Liver (tissue), 9 donors: ENCODE results near the gene AP3B1. TPM values are rescaled to one million over a fixed set of nuclear protein-coding genes. Genes with fewer than 3 reads are reported as not detected.

ENCODE experiments used
- DNase-seq: peaks from one replicate; pipeline ENCODE4 v3.0.0-alpha.2; 2017; ENCODE audit warnings: low spot score
- H3K27ac ChIP-seq, 2 donors: one replicate each; pipeline ENCODE4 v1.7.0; 2013; ENCODE audit warnings: inconsistent platforms in 2 of 2, low read length in 2 of 2, control low read depth in 1 of 2, low read depth in 1 of 2, mild to moderate bottlenecking in 1 of 2
- H3K27me3 ChIP-seq, 4 donors: one replicate each; pipeline versions ENCODE4 v1.6.1 to v1.7.0; 2013; ENCODE audit warnings: low read length in 3 of 4, inconsistent platforms in 1 of 4, mild to moderate bottlenecking in 1 of 4, moderate library complexity in 1 of 4; ENCODE audit not compliant: control insufficient read depth in 4 of 4, insufficient read depth in 4 of 4
- H3K36me3 ChIP-seq, 4 donors: one replicate each; pipeline versions ENCODE4 v1.6.1 to v1.7.0; 2013; ENCODE audit warnings: low read length in 3 of 4, mild to moderate bottlenecking in 3 of 4, low read depth in 1 of 4, moderate library complexity in 1 of 4; ENCODE audit not compliant: control insufficient read depth in 4 of 4, insufficient read depth in 3 of 4
- H3K4me1 ChIP-seq, 4 donors: one replicate each; pipeline versions ENCODE4 v1.6.1 to v1.7.0; 2013; ENCODE audit warnings: low read length in 3 of 4, mild to moderate bottlenecking in 3 of 4, moderate library complexity in 1 of 4; ENCODE audit not compliant: control insufficient read depth in 4 of 4, insufficient read depth in 4 of 4
- H3K4me3 ChIP-seq, 3 donors: one replicate each; pipeline versions ENCODE4 v1.6.1 to v1.7.0; 2013; ENCODE audit warnings: low read length in 3 of 3, control low read depth in 1 of 3, low read depth in 1 of 3, mild to moderate bottlenecking in 1 of 3
- H3K9ac ChIP-seq, 2 donors: one replicate each; pipeline ENCODE4 v1.7.0; 2013; ENCODE audit warnings: low read length in 2 of 2, mild to moderate bottlenecking in 2 of 2, moderate library complexity in 2 of 2, control low read depth in 1 of 2, low read depth in 1 of 2
- H3K9me3 ChIP-seq, 4 donors: one replicate each; pipeline versions ENCODE4 v1.6.1 to v1.7.0; 2013; ENCODE audit warnings: low read length in 3 of 4; ENCODE audit not compliant: control insufficient read depth in 4 of 4
- ATF3 ChIP-seq: IDR thresholded peaks from 2 replicates; pipeline ENCODE4 v1.6.1; 2016; ENCODE audit warnings: antibody characterized with exemption
- EGR1 ChIP-seq, 2 donors: IDR thresholded peaks; 2 replicates each; pipeline ENCODE4 v1.6.1; 2016 to 2018; ENCODE audit warnings: antibody characterized with exemption in 2 of 2, low read depth in 2 of 2
- FOXA1 ChIP-seq: IDR thresholded peaks from 2 replicates; pipeline ENCODE4 v1.6.1; 2016; ENCODE audit warnings: antibody characterized with exemption
- FOXA2 ChIP-seq: IDR thresholded peaks from 2 replicates; pipeline ENCODE4 v1.6.1; 2016; ENCODE audit warnings: antibody characterized with exemption
- GABPA ChIP-seq, 2 donors: IDR thresholded peaks in 1 of 2; conservative IDR thresholded peaks in 1 of 2; 2 replicates each; pipeline ENCODE4 v1.6.1; 2016; ENCODE audit warnings: antibody characterized with exemption in 2 of 2, mild to moderate bottlenecking in 1 of 2, moderate library complexity in 1 of 2
- HNF4A ChIP-seq, 2 donors: conservative IDR thresholded peaks; 2 replicates each; pipeline ENCODE4 v1.6.1; 2016; ENCODE audit warnings: antibody characterized with exemption in 2 of 2, mild to moderate bottlenecking in 2 of 2
- HNF4G ChIP-seq: IDR thresholded peaks from 2 replicates; pipeline ENCODE4 v1.6.1; 2016; ENCODE audit warnings: antibody characterized with exemption
- JUND ChIP-seq, 2 donors: IDR thresholded peaks; 2 replicates each; pipeline ENCODE4 v1.6.1; 2016; ENCODE audit warnings: antibody characterized with exemption in 2 of 2
- NR2F2 ChIP-seq: IDR thresholded peaks from 2 replicates; pipeline ENCODE4 v1.6.1; 2016; ENCODE audit warnings: antibody characterized with exemption
- RAD21 ChIP-seq, 2 donors: IDR thresholded peaks; 2 replicates each; pipeline ENCODE4 v1.6.1; 2016; ENCODE audit warnings: antibody characterized with exemption in 2 of 2, mild to moderate bottlenecking in 2 of 2
- RXRA ChIP-seq, 2 donors: IDR thresholded peaks; 2 replicates each; pipeline ENCODE4 v1.6.1; 2017 to 2018; ENCODE audit warnings: antibody characterized with exemption in 2 of 2, mild to moderate bottlenecking in 1 of 2
- SP1 ChIP-seq: IDR thresholded peaks from 2 replicates; pipeline ENCODE4 v1.6.1; 2018; ENCODE audit warnings: antibody characterized with exemption, mild to moderate bottlenecking
- TAF1 ChIP-seq: conservative IDR thresholded peaks from 2 replicates; pipeline ENCODE4 v1.6.1; 2016; ENCODE audit warnings: antibody characterized with exemption, mild to moderate bottlenecking
- YY1 ChIP-seq: IDR thresholded peaks from 2 replicates; pipeline ENCODE4 v1.6.1; 2016; ENCODE audit warnings: antibody characterized with exemption, mild to moderate bottlenecking
- ZBTB33 ChIP-seq: IDR thresholded peaks from 2 replicates; pipeline ENCODE4 v1.6.1; 2016; ENCODE audit warnings: antibody characterized with exemption
- WGBS: extraction: QIAGEN DNeasy Blood & Tissue Kit; methylation state at CpG from one replicate; pipeline ENCODE4 v1.1.7; 2013; 5-methylcytosine and 5-hydroxymethylcytosine counted together
- polyA plus RNA-seq, 2 donors: library from polyadenylated mRNA; stranded (reverse) in 1 of 2; unstranded in 1 of 2; fragments of 200-250 nt in 1 of 2; fragments of >200 nt in 1 of 2; fragmentation: Nextera tagmentation in 1 of 2; extraction: Ambion mirVana in 1 of 2; gene quantifications; one replicate each; pipeline versions ENCODE4 v1.2.1 to v1.2.3, GENCODE V29; 2013 to 2015
- total RNA-seq, 2 donors: library from RNA; depleted of rRNA; stranded (reverse); fragments of >200 nt; gene quantifications; one replicate each; pipeline ENCODE4 v1.2.3, GENCODE V29; 2014
- TF ChIP-seq, protein P1 (sequence below): fragments of 150-350 bp; IDR thresholded peaks from 2 replicates; pipeline ENCODE4 v1.5.1; 2017; ENCODE audit warnings: improper control_type of control experiment, low read depth, low read length; ENCODE audit not compliant: missing input control
- TF ChIP-seq, protein P2 (sequence below): IDR thresholded peaks from 2 replicates; pipeline ENCODE4 v1.6.1; 2016; ENCODE audit warnings: antibody characterized with exemption, mild to moderate bottlenecking
- TF ChIP-seq, protein P3 (sequence below): IDR thresholded peaks from 2 replicates; pipeline ENCODE4 v1.6.1; 2016; ENCODE audit warnings: antibody characterized with exemption
- donor health status: healthy.
- donor health status: healthy.
- donor health status: healthy.
- donor health status: healthy.
- donor health status: healthy.

AP3B1 gene
- total and polyA plus RNA-seq, 4 donors: 8.2 to 23.1 (median 14.4) TPM

DNA sequence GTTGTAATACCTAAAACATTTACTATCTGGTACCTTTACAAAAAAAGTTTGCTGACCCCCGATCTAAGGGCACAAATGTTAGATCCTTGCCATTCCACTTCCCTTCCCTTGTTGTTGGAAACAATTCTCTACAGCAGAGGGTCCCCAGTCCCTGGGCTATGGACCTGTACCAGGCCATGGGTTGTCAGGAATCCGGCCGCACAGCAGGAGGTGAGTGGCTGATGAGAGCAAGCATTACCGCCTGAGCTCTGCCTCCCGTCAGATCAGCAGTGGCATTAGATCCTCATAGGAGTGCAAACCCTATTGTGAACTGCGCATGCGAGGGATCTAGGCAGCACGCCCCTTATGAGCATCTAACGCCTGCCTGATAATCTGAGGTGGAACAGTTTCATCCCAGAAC is 248.5 kb downstream of the AP3B1 start:
- Histone ChIP-seq H3K4me1 (no peaks in the 10 kb centered on the region), H3K4me3 (no peak overlapping the region), H3K36me3 (no peaks in the 10 kb centered on the region), H3K27me3 (no peaks in the 10 kb centered on the region), H3K9me3 (no peaks in the 10 kb centered on the region), H3K9ac (no peak overlapping the region), H3K27ac (no peak overlapping the region)
- no peak for DNase-seq
- WGBS: 98% methylated on average over 9 of the region's 9 CpGs
- TF ChIP-seq GABPA (IDR thresholded peaks at IDR 0.05 in 1 of 2, conservative IDR thresholded peaks at IDR 0.05 in 1 of 2): no peak
- TF ChIP-seq, protein P1, sequence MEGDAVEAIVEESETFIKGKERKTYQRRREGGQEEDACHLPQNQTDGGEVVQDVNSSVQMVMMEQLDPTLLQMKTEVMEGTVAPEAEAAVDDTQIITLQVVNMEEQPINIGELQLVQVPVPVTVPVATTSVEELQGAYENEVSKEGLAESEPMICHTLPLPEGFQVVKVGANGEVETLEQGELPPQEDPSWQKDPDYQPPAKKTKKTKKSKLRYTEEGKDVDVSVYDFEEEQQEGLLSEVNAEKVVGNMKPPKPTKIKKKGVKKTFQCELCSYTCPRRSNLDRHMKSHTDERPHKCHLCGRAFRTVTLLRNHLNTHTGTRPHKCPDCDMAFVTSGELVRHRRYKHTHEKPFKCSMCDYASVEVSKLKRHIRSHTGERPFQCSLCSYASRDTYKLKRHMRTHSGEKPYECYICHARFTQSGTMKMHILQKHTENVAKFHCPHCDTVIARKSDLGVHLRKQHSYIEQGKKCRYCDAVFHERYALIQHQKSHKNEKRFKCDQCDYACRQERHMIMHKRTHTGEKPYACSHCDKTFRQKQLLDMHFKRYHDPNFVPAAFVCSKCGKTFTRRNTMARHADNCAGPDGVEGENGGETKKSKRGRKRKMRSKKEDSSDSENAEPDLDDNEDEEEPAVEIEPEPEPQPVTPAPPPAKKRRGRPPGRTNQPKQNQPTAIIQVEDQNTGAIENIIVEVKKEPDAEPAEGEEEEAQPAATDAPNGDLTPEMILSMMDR: no peak
- TF ChIP-seq ATF3: no peak
- TF ChIP-seq FOXA1: no peak
- TF ChIP-seq HNF4G: no peak
- no peak for TF ChIP-seq EGR1 (IDR thresholded peaks at IDR 0.05; ENCODE audit: low read depth in 2 of 2)
- TF ChIP-seq, protein P2, sequence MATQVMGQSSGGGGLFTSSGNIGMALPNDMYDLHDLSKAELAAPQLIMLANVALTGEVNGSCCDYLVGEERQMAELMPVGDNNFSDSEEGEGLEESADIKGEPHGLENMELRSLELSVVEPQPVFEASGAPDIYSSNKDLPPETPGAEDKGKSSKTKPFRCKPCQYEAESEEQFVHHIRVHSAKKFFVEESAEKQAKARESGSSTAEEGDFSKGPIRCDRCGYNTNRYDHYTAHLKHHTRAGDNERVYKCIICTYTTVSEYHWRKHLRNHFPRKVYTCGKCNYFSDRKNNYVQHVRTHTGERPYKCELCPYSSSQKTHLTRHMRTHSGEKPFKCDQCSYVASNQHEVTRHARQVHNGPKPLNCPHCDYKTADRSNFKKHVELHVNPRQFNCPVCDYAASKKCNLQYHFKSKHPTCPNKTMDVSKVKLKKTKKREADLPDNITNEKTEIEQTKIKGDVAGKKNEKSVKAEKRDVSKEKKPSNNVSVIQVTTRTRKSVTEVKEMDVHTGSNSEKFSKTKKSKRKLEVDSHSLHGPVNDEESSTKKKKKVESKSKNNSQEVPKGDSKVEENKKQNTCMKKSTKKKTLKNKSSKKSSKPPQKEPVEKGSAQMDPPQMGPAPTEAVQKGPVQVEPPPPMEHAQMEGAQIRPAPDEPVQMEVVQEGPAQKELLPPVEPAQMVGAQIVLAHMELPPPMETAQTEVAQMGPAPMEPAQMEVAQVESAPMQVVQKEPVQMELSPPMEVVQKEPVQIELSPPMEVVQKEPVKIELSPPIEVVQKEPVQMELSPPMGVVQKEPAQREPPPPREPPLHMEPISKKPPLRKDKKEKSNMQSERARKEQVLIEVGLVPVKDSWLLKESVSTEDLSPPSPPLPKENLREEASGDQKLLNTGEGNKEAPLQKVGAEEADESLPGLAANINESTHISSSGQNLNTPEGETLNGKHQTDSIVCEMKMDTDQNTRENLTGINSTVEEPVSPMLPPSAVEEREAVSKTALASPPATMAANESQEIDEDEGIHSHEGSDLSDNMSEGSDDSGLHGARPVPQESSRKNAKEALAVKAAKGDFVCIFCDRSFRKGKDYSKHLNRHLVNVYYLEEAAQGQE: no peak
- no peak for TF ChIP-seq TAF1
- no peak for TF ChIP-seq ZBTB33
- TF ChIP-seq, protein P3, sequence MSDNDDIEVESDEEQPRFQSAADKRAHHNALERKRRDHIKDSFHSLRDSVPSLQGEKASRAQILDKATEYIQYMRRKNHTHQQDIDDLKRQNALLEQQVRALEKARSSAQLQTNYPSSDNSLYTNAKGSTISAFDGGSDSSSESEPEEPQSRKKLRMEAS: no peak
- no peak for TF ChIP-seq NR2F2
- TF ChIP-seq RAD21 (IDR thresholded peaks at IDR 0.05): no peak
- TF ChIP-seq SP1: no peak
- TF ChIP-seq RXRA (IDR thresholded peaks at IDR 0.05): no peak
- no peak for TF ChIP-seq HNF4A (conservative IDR thresholded peaks at IDR 0.05)
- TF ChIP-seq FOXA2: no peak
- TF ChIP-seq YY1: no peak
- no peak for TF ChIP-seq JUND (IDR thresholded peaks at IDR 0.05)
